Measurements from ENCODE around the gene CEP63. TPM values are rescaled to one million over a fixed set of nuclear protein-coding genes. Genes with fewer than 3 reads are reported as not detected.
"Not testable (repeated sequence)": the region's sequence is repeated elsewhere in the genome, so short reads cannot be mapped to it uniquely, and the experiment has no call there.

CEP63 gene
- polyA plus RNA-seq, 6 donors from 2014 or later = 5.4 to 25.5 (median 17.7) TPM

- H3K36me3 Mint-ChIP-seq = peaks cover 5 to 18% of the 10 kb centered on the region in 2 donors
- H3K27ac Mint-ChIP-seq = peak overlapping the region in 1 of 6 donors; percentile 90
- peaks cover 9 to 32% (median 19%) of the 10 kb centered on the region in 7 donors for H3K9me3 Mint-ChIP-seq
- no peak overlapping the region for H3K4me3 Mint-ChIP-seq
- no peaks in the 10 kb centered on the region for H3K4me1 Mint-ChIP-seq
- ATAC-seq (ENCODE audit: low read depth in 2 of 2) (no peak), DNase-seq (no peak)
- no peaks in the 10 kb centered on the region for H3K27me3 Mint-ChIP-seq
These were observed 90.6 kb downstream of the CEP63 start for GRCh38 chr3:134576426-134576825.

GRCh38 chr3:134576831-134577230 lies 91.0 kb downstream of the CEP63 start:
- H3K27ac Mint-ChIP-seq = no peak overlapping the region
- H3K36me3 Mint-ChIP-seq = peaks cover 5 to 18% of the 10 kb centered on the region in 2 donors
- DNase-seq (no peak), ATAC-seq (ENCODE audit: low read depth in 2 of 2) (no peak)
- H3K9me3 Mint-ChIP-seq = peaks cover 9 to 28% (median 19%) of the 10 kb centered on the region in 7 donors
- no peak overlapping the region for H3K4me3 Mint-ChIP-seq
- no peaks in the 10 kb centered on the region for H3K27me3 Mint-ChIP-seq
- no peaks in the 10 kb centered on the region for H3K4me1 Mint-ChIP-seq

- Mint-ChIP-seq H3K9me3 (peaks cover 0 to 18% (median 10%) of the 10 kb centered on the region in 7 donors), H3K36me3 (peaks cover 5 to 12% of the 10 kb centered on the region in 2 donors), H3K4me1 (no peaks in the 10 kb centered on the region), H3K4me3 (no peak overlapping the region), H3K27ac (no peak overlapping the region), H3K27me3 (no peaks in the 10 kb centered on the region)
- DNase-seq (no peak), ATAC-seq (ENCODE audit: low read depth in 2 of 2) (no peak)
These were observed 93.3 kb downstream of the CEP63 start for GRCh38 chr3:134579141-134579665.

GRCh38 chr3:134590766-134591165 lies 104.9 kb downstream of the CEP63 start:
- H3K4me3 Mint-ChIP-seq = no peak overlapping the region
- H3K9me3 Mint-ChIP-seq = peaks cover 0 to 2% (median 0%) of the 10 kb centered on the region in 7 donors
- no peaks in the 10 kb centered on the region for H3K36me3 Mint-ChIP-seq
- peaks cover 0 to 10% (median 0%) of the 10 kb centered on the region in 3 donors for H3K27me3 Mint-ChIP-seq
- no peaks in the 10 kb centered on the region for H3K4me1 Mint-ChIP-seq
- no peak for ATAC-seq (ENCODE audit: low read depth in 2 of 2)
- peak overlapping the region in 1 of 6 donors; percentile 39 for H3K27ac Mint-ChIP-seq
- no peak for DNase-seq

GRCh38 chr3:134592806-134593205 lies 106.9 kb downstream of the CEP63 start:
- no peaks in the 10 kb centered on the region for H3K4me1 Mint-ChIP-seq
- H3K4me3 Mint-ChIP-seq = no peak overlapping the region
- DNase-seq (no peak), ATAC-seq (ENCODE audit: low read depth in 2 of 2) (no peak)
- no peaks in the 10 kb centered on the region for H3K9me3 Mint-ChIP-seq
- H3K27ac Mint-ChIP-seq = no peak overlapping the region
- H3K27me3 Mint-ChIP-seq = peaks cover 0 to 4% (median 4%) of the 10 kb centered on the region in 3 donors
- no peaks in the 10 kb centered on the region for H3K36me3 Mint-ChIP-seq

- Mint-ChIP-seq H3K4me1 (no peaks in the 10 kb centered on the region), H3K36me3 (no peaks in the 10 kb centered on the region), H3K27ac (no peak overlapping the region), H3K27me3 (peaks cover 0 to 8% (median 4%) of the 10 kb centered on the region in 3 donors), H3K4me3 (no peak overlapping the region), H3K9me3 (no peaks in the 10 kb centered on the region)
- no peak for DNase-seq
- no peak for ATAC-seq (ENCODE audit: low read depth in 2 of 2)
These were observed 108.5 kb downstream of the CEP63 start for GRCh38 chr3:134594331-134594741.

GRCh38 chr3:134594986-134595385 lies 109.1 kb downstream of the CEP63 start:
- not testable (repeated sequence) for H3K4me1 Mint-ChIP-seq; H3K4me3 Mint-ChIP-seq; H3K27ac Mint-ChIP-seq; H3K36me3 Mint-ChIP-seq; DNase-seq; H3K9me3 Mint-ChIP-seq; H3K27me3 Mint-ChIP-seq; ATAC-seq (ENCODE audit: low read depth in 2 of 2)

- Mint-ChIP-seq H3K27me3 (peaks cover 0 to 8% (median 4%) of the 10 kb centered on the region in 3 donors), H3K27ac (no peak overlapping the region), H3K4me1 (peaks cover 6 to 10% (median 7%) of the 10 kb centered on the region in 3 donors), H3K9me3 (no peaks in the 10 kb centered on the region), H3K4me3 (no peak overlapping the region), H3K36me3 (no peaks in the 10 kb centered on the region)
- DNase-seq = no peak
- ATAC-seq (ENCODE audit: low read depth in 2 of 2) = no peak
These were observed 111.6 kb downstream of the CEP63 start for GRCh38 chr3:134597390-134597970.

GRCh38 chr3:134598763-134599545 lies 113.1 kb downstream of the CEP63 start:
- no peaks in the 10 kb centered on the region for H3K9me3 Mint-ChIP-seq
- peak overlapping the region in 1 of 6 donors; percentile 24 for H3K27ac Mint-ChIP-seq
- H3K27me3 Mint-ChIP-seq = peaks cover 0 to 8% (median 0%) of the 10 kb centered on the region in 3 donors
- DNase-seq = no peak
- peaks cover 6 to 10% (median 7%) of the 10 kb centered on the region in 3 donors for H3K4me1 Mint-ChIP-seq
- ATAC-seq (ENCODE audit: low read depth in 2 of 2) = no peak
- H3K36me3 Mint-ChIP-seq = no peaks in the 10 kb centered on the region
- H3K4me3 Mint-ChIP-seq = no peak overlapping the region

- Mint-ChIP-seq H3K27ac (peak overlapping the region in 1 of 6 donors; percentile 80), H3K27me3 (peaks cover 0 to 10% (median 0%) of the 10 kb centered on the region in 3 donors), H3K36me3 (no peaks in the 10 kb centered on the region), H3K4me3 (peak overlapping the region in 2 of 8 donors; percentile 25 to 66), H3K4me1 (peaks cover 6 to 10% (median 7%) of the 10 kb centered on the region in 3 donors), H3K9me3 (no peaks in the 10 kb centered on the region)
- DNase-seq = no peak
- ATAC-seq (ENCODE audit: low read depth in 2 of 2) = no peak
These were observed 114.3 kb downstream of the CEP63 start for GRCh38 chr3:134600206-134600605.

GRCh38 chr3:134600685-134601463 lies 115.0 kb downstream of the CEP63 start:
- Mint-ChIP-seq H3K9me3 (no peaks in the 10 kb centered on the region), H3K36me3 (no peaks in the 10 kb centered on the region), H3K4me1 (peaks cover 6 to 10% (median 7%) of the 10 kb centered on the region in 3 donors), H3K27ac (peak overlapping the region in 3 of 6 donors; percentile 9 to 80 (median 32)), H3K27me3 (peaks cover 0 to 12% (median 0%) of the 10 kb centered on the region in 3 donors), H3K4me3 (peak overlapping the region in 4 of 8 donors; percentile 25 to 61 (median 52))
- ATAC-seq (ENCODE audit: low read depth in 2 of 2) = peak; percentile 52 to 58
- DNase-seq = peak; percentile 8

- H3K4me3 Mint-ChIP-seq = no peak overlapping the region
- no peak for ATAC-seq (ENCODE audit: low read depth in 2 of 2)
- no peaks in the 10 kb centered on the region for H3K9me3 Mint-ChIP-seq
- no peaks in the 10 kb centered on the region for H3K36me3 Mint-ChIP-seq
- H3K4me1 Mint-ChIP-seq = peaks cover 6 to 10% (median 7%) of the 10 kb centered on the region in 3 donors
- peaks cover 0 to 13% (median 0%) of the 10 kb centered on the region in 3 donors for H3K27me3 Mint-ChIP-seq
- peak overlapping the region in 1 of 6 donors; percentile 9 for H3K27ac Mint-ChIP-seq
- no peak for DNase-seq
These were observed 115.9 kb downstream of the CEP63 start for GRCh38 chr3:134601539-134602439.
